ENCODE measurements around the gene COL9A3.

Gene COL9A3

GRCh38 chr20:62796699-62797491, 20.0 kb upstream of the COL9A3 start:
- DNase-seq (ENCODE audit: low read depth in 3 of 3, low spot score in 1 of 3): no peak

- no peak for DNase-seq (ENCODE audit: low read depth in 3 of 3, low spot score in 1 of 3)
Observed at GRCh38 chr20:62797671-62798532, 18.9 kb upstream of the COL9A3 start.

- DNase-seq (ENCODE audit: low read depth in 3 of 3, low spot score in 1 of 3): no peak
Observed at GRCh38 chr20:62799036-62799435, 17.8 kb upstream of the COL9A3 start.

DNA sequence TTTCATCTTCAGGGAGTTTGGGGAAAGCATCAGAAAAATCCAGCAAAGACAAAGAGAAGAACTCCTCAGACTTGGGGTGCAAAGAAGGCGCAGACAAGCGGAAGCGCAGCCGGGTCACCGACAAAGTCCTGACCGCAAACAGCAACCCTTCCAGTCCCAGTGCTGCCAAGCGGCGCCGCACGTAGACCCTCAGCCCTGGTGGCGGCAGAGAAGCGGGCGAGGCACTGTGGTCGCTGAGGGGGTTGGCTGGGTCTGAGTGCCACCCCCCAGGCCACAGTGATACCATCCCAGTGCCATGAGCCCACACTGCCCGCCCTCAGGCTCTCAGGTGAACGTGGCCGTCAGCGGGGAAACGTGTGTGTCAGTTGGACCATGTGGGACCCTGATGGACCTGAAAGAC, 17.4 kb upstream of the COL9A3 start:
- DNase-seq (ENCODE audit: low read depth in 3 of 3, low spot score in 1 of 3): no peak

DNA sequence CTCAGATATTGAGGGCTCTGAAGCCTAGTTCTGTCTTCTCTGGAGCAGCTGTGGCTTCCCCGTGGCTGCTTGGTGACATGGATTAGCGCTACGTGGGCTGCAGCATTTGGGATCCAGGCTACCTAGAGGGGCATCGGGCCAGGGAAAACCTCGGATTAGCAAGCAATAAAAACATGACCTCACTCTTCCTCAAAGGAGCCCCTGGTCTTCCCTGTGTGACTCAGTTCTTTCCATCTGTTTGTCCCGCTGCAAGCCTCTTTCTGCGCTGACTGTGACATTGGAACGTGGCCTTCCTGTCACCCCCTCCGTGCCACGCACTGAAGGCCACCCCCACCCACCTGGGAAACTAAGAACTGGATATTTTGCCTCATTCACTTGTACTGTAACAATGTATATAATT, 17.0 kb upstream of the COL9A3 start:
- no peak for DNase-seq (ENCODE audit: low read depth in 3 of 3, low spot score in 1 of 3)

GRCh38 chr20:62800314-62801259, 16.3 kb upstream of the COL9A3 start:
- no peak for DNase-seq (ENCODE audit: low read depth in 3 of 3, low spot score in 1 of 3)

DNA sequence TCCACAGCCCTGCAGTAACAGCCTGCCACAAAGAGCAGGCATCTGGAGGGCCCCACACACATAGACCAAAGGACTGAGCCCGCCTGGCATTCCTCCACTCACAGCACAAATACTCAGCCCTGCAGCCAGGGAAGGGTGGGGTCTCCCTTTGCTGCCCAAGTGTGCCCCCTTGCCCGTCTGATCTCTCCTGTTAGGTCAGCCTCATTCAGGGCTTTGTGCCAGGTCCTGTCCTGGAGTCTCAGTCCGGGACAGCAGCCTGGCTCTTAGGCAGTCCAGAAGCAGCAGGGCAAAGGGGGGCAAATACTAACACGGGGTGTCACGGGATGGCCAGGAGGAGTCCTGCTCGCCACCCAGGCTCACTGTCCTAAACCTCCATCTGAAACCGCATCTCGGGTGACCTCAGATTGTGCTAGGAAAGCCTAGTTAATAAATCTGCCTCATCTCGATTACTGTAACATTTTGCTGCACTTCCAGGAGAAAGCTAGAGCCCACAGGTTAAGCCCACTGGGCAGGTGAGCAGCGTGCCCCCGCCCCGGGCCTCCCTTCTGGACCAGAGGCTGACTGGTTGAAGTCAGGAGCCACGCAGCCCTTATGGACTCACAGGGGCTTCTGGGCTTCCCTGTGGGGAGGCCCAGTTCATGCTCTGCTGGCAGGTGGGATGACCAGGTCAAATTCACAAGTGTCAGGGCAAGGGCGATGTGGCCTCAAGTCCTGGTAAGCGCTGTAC, 15.4 kb upstream of the COL9A3 start:
- DNase-seq (ENCODE audit: low read depth in 3 of 3, low spot score in 1 of 3): no peak

GRCh38 chr20:62802026-62802712, 14.7 kb upstream of the COL9A3 start:
- DNase-seq (ENCODE audit: low read depth in 3 of 3, low spot score in 1 of 3): no peak

GRCh38 chr20:62804021-62804626, 12.7 kb upstream of the COL9A3 start:
- DNase-seq (ENCODE audit: low read depth in 3 of 3, low spot score in 1 of 3): no peak

DNA sequence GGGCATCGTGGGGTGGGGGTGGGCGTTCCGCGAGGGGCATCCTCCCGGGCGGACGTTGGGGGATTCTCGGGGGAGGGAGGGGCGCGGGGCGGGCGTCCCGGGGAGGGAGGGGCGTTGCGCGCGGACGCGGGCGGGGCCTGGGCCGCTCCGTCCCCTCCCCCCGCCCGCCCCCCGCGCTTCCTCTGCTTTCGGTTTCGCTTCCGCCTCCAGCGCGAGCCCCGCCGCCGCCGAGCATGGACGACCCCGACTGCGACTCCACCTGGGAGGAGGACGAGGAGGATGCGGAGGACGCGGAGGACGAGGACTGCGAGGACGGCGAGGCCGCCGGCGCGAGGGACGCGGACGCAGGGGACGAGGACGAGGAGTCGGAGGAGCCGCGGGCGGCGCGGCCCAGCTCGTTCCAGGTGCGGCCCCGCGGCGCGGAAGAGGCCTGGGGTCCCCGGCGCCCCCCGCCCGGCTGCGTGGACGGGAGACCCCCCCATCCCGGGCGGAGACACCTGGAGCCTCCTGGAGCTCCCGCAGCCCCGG, 12.2 kb upstream of the COL9A3 start, which contains the start of gene OGFR:
Gene OGFR, plus strand, starts transcription at position 209 of the 528 bp plus-strand sequence. Its CDS starts 25 bp downstream, at position 234.
- DNase-seq (ENCODE audit: low read depth in 3 of 3, low spot score in 1 of 3): peak in 2 of 3 donors; percentile 50 to 58

- no peak for DNase-seq (ENCODE audit: low read depth in 3 of 3, low spot score in 1 of 3)
Observed at GRCh38 chr20:62805155-62805710, 11.6 kb upstream of the COL9A3 start.

- no peak for DNase-seq (ENCODE audit: low read depth in 3 of 3, low spot score in 1 of 3)
Observed at GRCh38 chr20:62805711-62806382, 11.0 kb upstream of the COL9A3 start.

DNA sequence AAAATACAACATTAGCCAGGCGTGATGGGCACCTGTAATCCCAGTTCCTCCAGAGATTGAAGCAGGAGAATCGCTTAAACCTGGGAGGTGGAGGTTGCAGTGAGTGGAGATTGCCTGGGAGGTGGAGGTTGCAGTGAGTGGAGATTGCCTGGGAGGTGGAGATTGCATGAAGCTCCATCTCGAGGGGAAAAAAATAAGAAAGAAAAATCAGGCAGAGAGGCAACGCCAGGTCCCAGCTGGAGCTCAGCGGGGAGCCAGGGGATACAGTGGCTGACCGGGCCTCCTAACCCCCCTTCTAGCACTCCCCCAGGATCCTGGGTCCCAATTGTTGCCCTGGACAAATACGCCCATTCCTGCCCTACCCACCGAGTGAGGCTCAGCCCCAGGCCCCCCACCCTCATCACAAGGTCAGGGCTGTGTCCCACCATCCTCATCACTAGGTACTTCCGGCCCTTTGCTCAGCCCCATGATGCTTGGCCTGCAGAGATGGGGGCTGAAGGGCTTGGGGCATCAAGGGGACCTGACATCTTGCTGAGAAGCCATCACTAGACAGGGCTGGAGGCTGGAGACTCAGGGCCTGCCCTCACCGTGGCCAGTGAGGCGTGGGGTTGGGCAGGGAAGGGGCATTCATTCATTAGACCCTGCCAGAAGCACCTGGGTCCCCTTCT, 10.3 kb upstream of the COL9A3 start:
- no peak for DNase-seq (ENCODE audit: low read depth in 3 of 3, low spot score in 1 of 3)

DNA sequence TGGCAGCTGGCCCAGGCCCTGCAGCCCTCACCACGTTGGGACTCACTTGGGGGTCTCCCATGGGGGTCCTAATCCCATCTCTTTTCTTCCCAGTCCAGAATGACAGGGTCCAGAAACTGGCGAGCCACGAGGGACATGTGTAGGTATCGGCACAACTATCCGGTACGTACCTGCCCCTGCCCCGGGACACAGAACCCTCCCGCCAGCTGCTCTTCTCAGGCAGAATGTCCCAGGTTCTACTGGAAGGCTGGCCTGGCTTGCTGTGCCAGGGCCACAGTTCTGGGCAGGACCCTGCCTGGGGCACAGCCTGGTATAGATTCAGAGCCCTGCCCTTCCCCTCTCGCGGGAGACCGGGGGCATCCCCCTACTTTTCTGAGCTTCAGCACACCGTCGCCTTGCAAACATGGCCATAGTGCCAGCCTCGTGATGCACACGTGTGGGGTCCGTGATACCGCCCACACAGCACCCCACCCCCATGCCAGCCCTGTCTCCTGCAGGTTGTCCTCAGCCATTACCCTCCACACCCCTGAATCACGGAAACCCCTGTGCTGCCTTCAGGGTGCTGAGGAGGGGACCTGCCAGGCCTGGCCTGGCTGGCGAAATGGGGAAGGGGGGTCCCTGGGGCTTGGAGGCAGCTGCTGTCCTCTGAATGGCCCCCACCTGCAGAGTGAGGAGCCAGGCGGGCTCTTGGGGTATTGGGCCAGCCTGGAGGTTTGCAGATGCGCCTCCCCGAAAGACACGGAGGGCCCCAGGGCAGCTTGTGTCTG, 9.2 kb upstream of the COL9A3 start:
- no peak for DNase-seq (ENCODE audit: low read depth in 3 of 3, low spot score in 1 of 3)

- peak in 2 of 3 donors; percentile 54 to 70 for DNase-seq (ENCODE audit: low read depth in 3 of 3, low spot score in 1 of 3)
Observed at GRCh38 chr20:62808211-62808865, 8.5 kb upstream of the COL9A3 start.
